Endothelial cell of hepatic sinusoid (primary cell): ENCODE data around the gene SYPL1.

Experiments
- in situ Hi-C: cut with HindIII; loops from 2 replicates; pipeline ENCODE4 v1.10.0; 2017; ENCODE audit warnings: low sequenced_read_pairs

Gene SYPL1

DNA sequence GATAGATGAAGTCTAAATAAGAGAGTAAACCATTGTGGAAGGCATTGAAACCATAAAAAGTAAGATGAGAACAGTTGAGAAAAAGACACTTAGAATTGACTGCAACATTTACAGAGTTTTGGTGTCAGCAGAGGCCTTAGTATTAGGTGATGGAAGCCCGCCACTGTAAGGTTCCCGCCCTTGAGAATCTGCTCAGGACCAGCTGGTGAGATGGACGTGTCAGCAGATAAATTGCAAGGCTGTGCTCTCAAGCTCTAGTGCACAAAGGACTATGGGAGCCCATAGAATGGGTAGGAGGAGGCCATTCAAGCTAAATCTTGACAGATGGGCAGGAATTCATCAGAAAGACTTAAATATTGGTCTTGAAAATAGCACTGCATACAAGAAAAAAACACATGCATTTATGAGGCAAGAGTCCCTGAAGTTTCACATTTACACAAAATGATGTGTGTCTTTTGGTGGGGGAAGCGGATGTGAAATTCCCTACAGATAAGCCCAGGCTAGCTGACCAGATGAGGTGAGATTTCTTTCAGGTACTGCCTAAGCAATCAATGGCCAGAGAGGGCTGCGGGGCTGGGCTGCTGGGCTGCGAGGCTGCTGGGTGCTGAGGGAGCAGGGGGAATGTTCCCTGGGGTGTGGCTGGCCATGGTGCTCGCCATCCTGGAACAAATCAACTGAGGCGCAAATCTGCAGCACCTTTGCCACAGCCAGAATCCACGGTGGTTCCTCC lies 42.5 kb downstream of the SYPL1 start:
- in situ Hi-C loops: loop anchor here (5.0 kb wide), 1 partner anchor 88 kb away; no protein-coding TSS in a partner anchor

DNA sequence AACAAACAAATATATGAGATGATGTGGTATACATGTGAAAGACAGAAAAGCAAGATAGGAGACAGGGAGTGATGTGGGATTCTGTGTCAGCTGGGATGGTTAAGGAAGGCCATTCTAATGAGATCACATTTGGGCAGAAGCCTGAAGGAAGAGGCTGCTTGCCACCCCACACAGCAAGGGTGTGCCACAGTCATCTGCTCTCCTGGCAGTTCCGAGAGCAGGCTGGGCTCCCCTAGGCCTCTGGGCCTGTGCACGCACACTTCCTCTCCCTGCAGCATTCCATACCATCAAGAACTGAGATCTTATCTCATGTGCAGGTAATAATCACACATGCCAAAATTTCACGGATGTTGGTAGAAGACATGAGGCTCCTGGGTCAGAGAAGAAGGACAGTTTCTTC lies 43.1 kb downstream of the SYPL1 start:
- in situ Hi-C loops: no loop called here

DNA sequence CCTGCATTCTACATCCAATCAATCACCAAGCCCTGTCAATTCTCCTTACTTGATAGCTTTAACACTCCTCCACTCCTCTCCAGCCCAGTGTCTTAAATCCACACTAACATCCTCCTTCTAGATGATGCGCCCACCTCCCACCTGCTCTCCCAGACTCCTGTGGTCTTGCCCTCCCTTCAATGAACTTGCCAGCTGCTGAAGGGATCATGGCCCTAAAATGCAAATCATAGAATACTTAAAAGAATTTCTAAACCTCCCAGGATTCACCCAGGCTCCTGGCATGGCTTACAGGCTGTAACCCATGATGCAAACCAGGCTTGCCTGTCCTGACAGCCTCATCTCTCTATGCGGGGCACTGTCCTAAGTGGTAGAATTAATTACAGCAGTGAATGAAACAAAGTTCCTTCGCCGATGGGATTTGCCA lies 43.6 kb downstream of the SYPL1 start:
- in situ Hi-C loops: no loop called here

DNA sequence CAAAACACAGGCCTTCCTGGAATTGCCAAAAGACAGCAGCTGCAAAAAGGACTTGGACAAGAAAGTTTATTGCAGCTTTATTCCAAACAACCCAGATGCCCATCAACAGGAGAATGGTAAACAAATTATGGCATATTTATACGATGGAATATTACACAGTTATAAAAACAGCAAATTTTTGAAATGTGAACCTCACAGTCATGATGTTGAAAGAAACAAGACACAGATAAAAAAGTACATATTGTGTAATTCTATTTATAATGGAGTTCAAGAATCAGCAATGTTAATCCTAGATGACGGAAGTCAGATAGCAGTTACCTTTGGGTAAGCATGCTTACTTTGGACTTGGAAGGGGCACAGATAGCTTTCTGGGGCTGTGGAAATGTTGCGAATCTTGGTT lies 44.4 kb downstream of the SYPL1 start:
- in situ Hi-C loops: no loop called here

DNA sequence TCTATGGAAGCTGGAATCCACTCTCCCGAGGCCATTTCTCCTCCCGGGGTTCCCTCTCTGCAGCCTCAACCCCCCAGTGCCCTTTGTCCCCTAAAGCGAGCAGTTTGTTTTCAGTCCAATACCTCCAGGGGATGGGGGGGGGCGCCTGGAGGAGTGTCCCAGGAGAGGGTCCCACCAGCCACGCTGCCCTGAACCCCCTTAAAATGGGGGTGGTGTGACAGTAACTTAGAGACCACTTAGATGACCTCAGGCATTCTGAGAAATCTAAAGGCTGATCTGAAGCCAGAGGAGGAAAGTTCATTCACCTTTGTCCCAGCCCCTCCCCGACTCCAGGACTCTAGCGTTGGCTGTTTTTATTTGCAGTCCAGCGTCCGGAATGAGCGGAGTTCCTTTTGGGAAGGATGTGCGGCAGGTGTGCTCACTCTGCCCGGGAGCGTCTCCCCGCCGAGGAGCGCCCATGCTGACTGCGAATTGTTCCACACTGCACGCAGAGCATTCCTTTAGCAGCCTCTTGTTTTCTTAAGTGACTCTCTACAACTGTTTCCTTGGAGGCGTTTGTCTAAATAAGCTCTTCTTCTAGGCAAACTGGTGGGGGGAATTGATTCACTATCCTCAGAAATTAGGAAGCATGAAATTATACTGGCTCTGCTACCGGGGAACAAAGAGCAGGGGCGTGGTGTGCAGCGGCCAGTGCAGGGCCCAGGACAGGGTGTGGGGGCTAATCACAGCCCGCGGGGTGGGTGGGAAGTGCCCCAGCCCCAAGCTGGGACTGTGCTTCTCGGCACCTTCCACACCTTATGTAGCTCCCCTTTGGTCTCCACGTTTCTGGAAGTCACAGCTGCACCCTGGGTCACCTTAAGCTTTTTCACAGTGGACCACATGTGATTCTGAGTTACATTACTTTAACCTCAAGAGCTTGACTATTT lies 46.3 kb downstream of the SYPL1 start:
- in situ Hi-C loops: no loop called here

DNA sequence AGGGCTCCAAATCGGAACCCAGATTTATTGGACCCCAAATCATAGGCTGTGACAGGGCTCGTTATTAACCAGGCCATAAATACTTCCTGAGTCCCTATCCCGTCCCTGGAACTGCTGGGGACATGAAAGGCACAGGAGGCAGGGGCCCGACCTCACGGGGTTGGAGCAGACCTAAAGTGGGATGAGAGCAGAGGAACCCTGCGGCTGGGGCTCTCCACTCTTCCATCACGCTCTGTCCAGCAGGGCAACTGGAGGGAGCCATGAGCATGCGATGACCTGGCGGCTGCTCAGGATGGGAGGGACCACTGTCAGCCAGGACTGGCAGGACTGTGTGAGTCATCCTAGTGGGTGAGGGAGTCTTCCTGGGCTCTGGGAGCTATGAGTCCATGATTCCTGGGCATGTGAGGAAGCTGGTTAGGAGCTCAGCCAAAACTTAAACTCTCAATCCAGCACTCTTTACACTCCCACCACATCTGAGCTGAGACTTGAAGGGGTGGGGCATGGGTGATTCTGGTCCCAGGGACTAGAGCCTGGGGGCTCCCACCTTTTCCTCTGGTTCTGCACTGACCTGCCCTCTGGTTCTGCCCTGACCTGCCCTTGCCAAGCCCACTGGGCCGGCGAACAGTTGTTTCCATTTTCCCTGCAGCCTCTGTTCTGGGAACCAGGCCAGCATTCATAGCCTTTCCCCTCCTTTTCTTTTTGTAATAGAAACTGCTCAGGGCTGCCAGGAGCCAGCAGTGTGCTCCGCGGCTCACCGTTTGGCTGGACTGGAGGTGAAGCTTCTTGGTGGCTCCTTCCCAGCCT lies 47.1 kb downstream of the SYPL1 start:
- in situ Hi-C loops: no loop called here

DNA sequence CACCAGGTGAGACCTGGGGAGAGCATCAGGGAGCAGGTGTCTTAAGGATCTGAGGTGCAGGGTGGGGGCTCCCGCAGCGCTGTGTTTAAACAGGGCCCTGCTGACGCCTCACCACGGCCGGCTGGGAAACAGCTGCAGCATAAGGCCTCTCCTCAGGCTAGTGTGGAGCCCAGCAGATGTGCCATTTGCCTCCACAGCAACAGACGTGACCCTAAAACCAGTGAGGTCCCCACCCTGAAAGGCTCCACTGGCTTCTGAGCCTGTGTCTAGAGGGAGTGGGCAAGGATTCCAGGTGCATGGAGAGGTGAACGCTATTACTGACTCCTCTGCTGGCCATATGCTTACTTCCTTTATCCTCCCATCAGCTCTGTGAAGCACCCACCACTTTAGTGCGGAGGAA lies 47.8 kb downstream of the SYPL1 start:
- in situ Hi-C loops: no loop called here

DNA sequence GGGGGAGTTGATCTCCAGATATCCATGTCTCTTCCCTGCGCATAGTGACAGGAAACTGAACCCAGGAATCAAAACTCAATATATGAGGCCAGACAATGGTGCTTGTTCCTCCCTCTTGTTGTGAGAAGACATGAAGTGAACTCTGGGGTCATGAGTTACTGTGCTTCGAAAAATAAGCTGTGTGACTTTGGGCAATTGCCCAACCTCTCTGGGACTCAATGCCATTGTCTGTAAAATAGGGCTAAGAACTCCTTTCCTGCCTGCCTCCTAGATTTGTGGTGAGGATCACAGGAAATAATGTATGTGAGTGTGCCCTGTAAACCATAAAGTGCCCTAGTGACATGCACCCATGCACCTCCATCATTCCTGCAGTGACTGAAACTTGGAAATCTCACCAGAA lies 48.4 kb downstream of the SYPL1 start:
- in situ Hi-C loops: no loop called here

DNA sequence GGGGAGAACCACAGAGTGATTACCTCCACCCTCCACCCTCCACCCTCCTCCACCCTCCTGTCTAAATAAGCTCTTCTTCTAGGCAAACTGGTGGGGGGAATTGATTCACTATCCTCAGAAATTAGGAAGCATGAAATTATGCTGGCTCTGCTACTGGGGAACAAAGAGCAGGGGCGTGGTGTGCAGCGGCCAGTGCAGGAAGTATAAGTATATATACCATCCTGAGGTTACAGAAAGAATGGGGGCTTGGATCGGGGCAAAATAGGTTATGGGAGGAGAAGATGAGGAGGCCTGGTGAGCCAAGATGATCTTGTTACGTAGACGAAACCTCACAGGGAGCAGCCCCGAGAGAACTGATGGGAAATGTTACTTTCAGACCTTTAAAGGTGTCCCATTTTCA lies 49.1 kb downstream of the SYPL1 start:
- in situ Hi-C loops: no loop called here

DNA sequence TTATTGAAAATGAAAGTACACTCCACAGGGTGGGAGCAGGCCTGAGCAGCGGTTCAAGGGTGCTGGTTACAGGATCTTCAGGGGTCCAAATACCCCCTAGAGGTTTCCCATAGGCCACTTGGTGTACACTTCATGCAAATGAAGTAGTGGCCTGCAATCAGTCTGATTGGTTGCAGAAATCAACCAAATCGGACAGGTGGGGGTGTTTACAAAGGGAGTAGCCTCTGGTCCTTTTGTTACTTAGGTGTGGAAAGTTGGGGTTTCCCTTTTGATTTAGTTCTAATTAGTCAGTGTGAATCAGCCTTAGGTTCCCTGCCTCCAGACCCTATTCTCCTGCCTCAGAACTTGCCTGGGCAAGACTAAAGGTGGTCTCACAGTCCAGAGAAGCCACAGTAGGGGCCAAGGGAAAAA lies 49.6 kb downstream of the SYPL1 start:
- in situ Hi-C loops: no loop called here

DNA sequence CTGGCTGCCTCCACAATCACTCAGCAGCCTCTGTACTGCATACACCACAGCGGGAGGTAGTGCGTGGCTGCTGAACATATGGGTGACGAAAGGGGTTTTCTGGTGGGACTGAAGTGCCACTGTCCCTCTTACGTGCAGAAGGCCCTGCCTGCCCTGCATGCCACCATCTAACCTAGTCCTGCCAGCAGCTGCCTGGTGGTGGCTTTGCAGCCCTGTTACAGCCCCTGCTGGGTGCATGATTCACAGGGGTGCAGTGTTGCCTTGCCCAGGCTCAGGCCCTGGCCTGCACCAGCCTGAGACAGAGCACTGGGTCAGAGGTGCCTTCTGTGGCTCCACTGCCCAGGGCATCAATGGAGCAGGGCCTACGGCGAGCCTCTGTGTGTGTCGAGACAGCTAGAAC lies 50.1 kb downstream of the SYPL1 start:
- in situ Hi-C loops: no loop called here

DNA sequence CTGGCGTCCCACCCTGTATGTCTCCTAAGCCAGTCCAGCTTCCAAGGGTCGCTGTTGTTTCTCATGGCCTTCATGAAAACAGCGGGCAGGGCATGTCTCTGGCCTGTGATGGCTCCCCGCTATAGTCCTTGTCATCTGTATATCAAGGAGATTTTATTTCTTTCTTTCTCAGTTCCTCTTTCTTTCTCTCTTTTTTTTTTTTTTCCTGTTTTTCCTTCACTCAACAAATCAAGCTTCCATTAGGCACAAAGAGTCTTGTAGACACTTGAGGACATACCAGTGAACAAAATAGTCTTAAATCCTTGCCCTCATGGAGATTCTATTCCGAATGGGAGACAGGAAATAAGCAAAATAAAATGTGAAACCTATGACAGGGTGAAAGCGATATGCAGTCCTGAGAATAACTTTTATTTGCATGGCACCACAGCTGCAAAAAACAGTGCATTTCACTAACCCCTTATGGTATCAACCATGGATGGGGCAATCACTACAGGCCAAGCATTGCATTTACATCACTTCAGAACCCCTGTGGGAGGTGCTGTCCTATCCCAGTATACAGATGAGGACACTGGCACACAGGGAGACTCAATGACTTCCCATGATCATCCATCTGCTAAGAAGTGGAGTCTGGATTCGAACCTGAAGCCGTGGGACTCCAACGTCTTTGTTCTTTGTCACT lies 50.7 kb downstream of the SYPL1 start:
- in situ Hi-C loops: no loop called here

DNA sequence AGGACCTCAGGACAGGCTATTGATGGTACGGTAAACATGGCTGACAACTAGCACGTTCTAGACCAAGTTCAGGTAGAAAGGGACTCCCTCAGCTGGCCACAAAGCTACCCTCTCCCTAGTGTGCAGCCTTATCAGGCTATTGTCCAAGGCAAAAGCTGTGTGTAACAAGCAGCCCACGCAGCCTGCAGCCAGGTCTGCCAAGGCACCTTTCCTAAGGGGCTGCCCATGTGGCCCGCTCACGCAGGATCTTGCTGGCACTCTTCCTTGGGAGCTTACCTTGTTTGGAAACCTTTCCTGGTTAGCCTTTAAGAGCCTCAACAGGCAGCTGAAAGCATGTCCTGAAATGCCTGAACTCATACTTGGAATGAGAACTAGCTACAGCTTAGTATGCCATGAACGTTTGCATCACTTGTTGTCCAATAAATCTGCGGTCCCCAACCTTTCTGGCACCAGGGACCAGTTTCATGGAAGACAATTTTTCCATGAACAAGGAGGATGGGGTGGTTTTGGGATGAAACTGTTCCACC lies 51.7 kb downstream of the SYPL1 start:
- in situ Hi-C loops: no loop called here

DNA sequence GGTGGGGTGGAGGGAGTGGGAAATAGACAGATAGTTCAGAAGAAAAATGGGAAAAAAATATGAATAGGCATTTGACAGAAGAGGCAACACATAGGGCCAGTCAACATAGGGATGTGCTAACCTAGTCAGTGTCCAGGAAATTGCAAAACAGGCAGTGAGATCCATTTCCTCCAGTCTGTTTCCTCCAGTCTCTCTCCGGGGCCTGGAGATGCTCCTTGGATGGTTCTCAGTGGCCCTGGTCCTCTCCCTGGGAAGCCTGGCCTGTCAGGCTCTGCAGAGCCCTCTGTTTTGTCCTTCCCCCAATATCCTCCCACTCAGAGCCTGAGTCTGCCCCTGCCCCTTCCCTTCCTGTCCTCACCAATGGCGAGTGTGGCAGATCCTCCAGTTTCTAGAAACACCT lies 52.6 kb downstream of the SYPL1 start:
- in situ Hi-C loops: no loop called here

DNA sequence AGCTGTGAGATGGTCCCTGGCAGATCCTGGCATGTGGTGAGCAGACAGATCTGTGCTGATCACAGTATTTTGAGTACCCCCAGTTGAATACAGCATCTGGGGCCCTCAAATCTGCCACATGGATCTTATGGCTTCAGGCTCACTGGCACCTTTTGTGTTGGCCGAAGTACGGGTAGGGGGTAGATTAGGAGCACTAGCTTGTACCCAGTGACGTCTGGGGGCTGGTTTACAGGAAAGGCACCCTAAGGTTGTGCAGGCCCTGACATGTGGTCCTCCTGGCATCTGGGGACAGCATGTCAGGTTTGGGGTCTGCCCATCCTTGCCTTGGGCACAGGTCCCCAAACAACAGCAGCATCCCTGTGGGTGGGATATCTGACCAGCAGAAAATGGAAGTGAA lies 53.2 kb downstream of the SYPL1 start:
- in situ Hi-C loops: no loop called here

DNA sequence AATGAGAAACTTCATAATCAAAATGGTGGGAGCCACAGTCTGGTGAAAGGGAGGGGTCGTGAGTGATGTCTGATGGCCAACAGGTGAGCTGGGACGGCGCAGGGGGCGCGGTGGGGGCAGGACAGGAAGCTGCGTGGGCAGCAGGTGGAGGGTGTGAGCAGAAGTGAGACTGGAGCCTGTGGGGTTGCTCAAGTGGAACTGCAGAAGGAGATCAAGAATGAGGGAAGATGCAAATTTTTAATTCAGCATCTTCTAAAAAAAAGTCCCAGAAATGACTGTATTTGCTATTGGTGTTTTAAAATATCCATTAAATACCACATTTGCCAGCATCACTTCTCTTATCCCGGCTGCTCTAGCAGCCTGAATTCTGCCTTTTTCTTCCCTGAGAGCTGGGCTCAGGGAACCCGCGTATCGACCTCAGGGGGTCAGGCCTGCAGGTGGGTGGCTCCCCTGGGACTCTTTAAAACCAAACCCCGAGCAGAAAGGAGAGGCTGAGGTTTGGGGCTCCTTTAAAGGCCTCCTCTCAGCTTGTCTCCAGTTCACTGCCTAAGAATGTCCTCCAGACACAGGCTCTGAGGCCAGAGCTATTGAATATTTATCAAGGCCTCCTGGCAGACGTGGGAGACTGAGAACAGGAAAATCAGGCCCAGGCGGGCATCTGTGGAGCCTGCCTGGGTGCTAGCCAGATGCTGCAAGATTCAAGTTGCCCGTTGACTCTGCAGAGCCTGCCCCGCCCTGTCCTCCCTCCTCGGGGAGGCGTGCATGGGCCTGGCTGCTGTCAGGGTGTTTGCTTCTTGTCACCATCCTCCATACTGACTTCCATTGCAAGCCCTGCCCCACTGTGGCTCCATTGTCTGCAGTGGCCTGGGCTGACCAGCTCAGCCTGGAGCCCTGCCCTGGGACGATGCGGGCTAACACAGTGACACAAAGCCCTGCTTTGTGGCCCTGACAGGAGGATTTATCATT lies 53.9 kb downstream of the SYPL1 start:
- in situ Hi-C loops: no loop called here

DNA sequence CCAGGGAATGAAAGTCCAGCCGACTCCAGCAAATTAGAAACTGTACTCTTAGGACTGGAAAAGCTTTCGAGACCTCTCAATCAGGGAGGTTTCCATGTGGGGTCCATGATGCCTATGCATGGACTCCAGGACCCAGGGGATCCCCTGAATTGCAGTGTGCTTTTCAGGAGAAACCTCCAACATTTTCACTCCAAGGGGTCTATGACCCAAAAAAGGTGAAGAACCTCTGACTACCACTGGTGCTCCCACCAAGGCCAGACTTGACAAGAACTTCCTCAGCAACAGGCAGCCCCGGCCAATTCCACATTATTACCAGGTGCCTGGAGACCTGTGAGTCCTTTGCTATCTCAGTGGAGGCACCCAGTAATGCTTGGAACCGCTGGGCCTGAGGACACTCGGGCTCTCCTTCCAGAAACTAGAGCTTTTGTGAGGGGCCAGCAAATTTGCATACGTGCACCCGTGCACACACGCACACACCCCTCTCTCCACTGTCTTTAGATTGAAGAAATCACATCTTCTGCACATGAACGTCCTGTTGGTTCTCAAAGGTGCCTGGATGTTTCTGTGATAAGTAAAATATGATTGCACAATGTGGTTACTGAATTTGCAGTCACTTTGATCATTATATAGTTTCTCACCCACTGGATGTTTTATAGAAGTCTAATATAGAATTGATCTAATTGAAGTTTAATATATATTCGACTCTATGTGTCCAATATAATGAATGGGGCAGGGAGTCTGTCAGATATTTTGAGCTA lies 54.7 kb downstream of the SYPL1 start:
- in situ Hi-C loops: no loop called here

DNA sequence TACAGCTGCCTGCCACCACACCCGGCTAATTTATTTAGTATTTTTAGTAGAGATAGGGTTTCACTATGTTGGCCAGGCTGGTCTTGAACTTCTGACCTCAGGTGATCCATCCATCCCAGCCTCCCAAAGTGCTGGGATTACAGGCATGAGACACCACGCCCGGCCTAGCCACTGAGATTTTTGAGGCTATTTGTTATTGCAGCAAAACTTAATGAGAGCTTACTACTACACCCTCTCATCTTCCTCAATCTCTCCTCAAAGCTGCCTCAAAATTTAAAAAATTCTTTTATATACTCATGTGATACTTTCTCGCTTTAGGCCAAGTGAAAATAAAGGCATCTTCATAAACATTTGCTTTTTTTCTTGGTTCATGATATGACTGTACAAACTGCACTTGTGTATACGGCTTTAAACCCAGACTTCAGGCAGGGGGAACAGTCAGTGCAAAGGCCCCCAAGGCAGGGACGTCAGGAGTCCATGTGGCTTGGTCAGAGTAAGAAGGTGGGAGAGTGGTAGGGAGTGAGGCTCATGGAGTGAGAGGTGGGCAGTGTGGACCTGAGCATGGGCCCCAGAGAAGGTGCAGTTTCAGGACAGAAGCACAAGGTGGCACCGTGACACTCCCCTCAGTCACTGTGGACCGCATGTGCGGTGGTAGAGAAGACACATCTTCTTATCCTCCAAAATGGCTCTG lies 55.5 kb downstream of the SYPL1 start:
- in situ Hi-C loops: no loop called here
